Vagina (tissue), 2 donors: ENCODE measurements around the gene ARID1B.

Experiments
- POLR2A ChIP-seq, 2 donors: fragments of 450-650 bp; IDR thresholded peaks; one replicate each; pipeline ENCODE4 v1.6.1; 2017; ENCODE audit warnings: antibody characterized with exemption in 2 of 2, mild to moderate bottlenecking in 2 of 2, moderate library complexity in 2 of 2
- TF ChIP-seq, protein P1 (sequence below), 3 experiments: fragments of 450-650 bp in 2 of 3; fragments of 200-600 bp in 1 of 3; sonication (generic) in 1 of 3; IDR thresholded peaks; one replicate each; pipeline ENCODE4 v1.5.1; 2017 to 2019; ENCODE audit warnings: antibody characterized with exemption in 3 of 3, mild to moderate bottlenecking in 2 of 3, moderate library complexity in 2 of 3

DNA sequence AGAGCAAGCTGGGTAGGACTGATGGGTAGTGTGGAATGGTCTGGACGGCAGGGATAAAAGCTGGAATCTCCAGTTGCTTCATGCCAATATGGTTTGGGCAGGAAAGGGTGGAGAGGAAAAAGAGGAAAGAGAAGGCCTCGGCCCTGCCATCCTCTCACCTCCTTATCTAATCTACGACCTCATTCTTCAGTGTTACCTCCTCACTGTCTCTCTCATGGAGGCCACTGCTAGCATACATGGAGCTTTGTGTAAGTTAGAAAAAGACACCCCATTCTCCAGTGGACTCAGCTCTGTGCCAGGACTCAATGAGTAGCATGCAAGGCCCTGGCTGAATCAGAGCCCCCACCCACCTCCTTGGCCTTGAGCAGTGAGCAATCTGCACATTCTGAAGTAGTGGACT is 6.1 kb upstream of the ARID1B start:
- no peak for TF ChIP-seq POLR2A (IDR thresholded peaks at IDR 0.05)
- TF ChIP-seq, protein P1, sequence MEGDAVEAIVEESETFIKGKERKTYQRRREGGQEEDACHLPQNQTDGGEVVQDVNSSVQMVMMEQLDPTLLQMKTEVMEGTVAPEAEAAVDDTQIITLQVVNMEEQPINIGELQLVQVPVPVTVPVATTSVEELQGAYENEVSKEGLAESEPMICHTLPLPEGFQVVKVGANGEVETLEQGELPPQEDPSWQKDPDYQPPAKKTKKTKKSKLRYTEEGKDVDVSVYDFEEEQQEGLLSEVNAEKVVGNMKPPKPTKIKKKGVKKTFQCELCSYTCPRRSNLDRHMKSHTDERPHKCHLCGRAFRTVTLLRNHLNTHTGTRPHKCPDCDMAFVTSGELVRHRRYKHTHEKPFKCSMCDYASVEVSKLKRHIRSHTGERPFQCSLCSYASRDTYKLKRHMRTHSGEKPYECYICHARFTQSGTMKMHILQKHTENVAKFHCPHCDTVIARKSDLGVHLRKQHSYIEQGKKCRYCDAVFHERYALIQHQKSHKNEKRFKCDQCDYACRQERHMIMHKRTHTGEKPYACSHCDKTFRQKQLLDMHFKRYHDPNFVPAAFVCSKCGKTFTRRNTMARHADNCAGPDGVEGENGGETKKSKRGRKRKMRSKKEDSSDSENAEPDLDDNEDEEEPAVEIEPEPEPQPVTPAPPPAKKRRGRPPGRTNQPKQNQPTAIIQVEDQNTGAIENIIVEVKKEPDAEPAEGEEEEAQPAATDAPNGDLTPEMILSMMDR (IDR thresholded peaks at IDR 0.05): no peak
